Fibroblast of upper back skin (primary cell): Measurements from ENCODE around the gene MTMR8.

Experiments
- DNase-seq: peaks from one replicate; pipeline ENCODE4 v3.0.0-alpha.2; 2013

Gene MTMR8

GRCh38 chrX:64306712-64307111, 88.5 kb downstream of the MTMR8 start:
- no peak for DNase-seq

- no peak for DNase-seq
Measured at GRCh38 chrX:64291123-64291522, 104.1 kb downstream of the MTMR8 start.

GRCh38 chrX:64265265-64265664, 130.0 kb downstream of the MTMR8 start:
- no peak for DNase-seq

GRCh38 chrX:64230123-64230970, 164.9 kb downstream of the MTMR8 start, which contains the start of gene ASB12:
Gene ASB12, minus strand, starts transcription at chrX:64230607. Its CDS starts 4,957 bp downstream, at chrX:64225650.
- no peak for DNase-seq

GRCh38 chrX:64229154-64229553, 166.1 kb downstream of the MTMR8 start:
- no peak for DNase-seq
